GM18873 (cell line): ENCODE data around the gene TUBA1C.
"Not testable (repeated sequence)": the region's sequence is repeated elsewhere in the genome, so short reads cannot be mapped to it uniquely, and the experiment has no call there.

Source experiments
- ATAC-seq: cut with Tn5 transposase; IDR thresholded peaks from one replicate; pipeline ENCODE4 v1.9.1; 2021; ENCODE audit warnings: mild to moderate bottlenecking, moderate library complexity, moderate number of reproducible peaks; ENCODE audit not compliant: unreplicated experiment, low FRiP score

TUBA1C gene

DNA sequence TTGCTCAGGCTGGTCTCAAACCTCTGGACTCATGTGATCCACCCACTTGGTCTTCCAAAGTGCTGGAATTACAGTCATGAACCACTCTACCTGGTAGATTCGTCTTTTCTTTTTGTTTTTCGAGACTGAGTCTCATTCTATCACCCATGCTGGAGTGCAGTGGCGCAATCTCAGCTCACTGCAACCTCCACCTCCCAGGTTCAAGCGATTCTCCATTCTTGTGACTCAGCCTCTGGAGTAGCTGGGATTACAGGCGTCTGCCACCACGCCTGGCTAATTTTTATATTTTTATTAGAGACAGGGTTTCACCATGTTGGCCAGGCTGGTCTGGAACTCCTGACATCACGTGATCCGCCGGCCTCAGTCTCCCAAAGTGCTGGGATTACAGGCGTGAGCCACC, 9.4 kb upstream of the TUBA1C start:
- not testable (repeated sequence) for ATAC-seq

DNA sequence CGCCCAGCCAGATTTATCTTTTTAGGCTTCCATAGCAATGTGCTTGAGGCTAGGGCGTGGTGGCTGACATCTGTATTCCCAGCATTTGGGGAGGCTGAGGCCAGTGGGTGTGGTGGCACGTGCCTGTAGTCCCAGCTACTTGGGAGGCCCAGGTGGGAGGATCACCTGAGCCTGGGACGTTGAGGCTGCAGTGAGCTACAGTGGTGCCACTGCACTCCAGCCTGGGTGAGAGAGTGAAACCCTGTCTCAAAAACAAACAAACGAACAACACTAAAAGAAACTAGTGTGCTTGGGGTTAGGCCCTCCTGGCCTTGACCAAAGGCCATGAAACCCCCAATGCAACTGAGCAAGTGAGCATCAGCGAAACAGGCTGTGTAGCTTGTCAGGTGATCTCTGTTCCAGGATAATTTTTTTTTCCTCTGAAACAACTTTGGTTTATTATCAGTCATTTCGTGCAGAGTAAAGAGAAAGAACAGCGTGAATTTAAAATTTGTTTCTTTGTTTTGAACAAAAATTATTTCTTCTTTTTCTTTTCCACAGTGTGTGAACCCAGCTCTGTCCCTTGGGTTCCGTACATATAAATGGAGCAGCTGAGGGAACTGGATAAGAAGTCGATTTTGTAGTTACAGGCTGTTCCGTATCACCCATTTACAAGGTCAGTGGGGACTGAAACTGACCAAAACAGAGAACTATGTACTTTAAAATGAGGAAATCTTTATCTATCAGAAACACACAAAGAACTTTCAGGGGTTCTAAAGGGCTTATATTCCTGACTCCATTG, 8.8 kb upstream of the TUBA1C start:
- no peak for ATAC-seq

GRCh38 chr12:49257508-49258184, 7.2 kb upstream of the TUBA1C start:
- not testable (repeated sequence) for ATAC-seq

- ATAC-seq = no peak
Observed at GRCh38 chr12:49259452-49259851, 5.4 kb upstream of the TUBA1C start.

DNA sequence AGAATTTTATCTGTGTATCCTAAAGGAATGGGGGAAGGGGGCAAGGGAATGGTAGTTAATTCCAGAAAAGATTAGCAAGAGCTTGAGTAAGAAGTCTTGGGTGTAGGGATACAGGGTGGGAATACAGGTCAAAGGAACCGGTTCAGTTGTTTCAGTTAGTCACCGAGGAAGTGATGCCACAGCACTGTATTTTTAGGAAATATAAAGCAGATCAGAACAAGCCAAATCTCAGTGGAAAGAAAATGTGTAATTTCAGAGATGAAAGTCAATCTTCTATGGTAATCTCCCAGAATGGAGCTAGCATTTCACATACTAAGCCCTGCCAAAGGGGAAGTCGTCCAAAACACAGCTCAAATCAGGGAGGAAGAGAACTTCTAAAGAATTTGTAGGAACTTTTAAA, 4.7 kb upstream of the TUBA1C start:
- no peak for ATAC-seq

DNA sequence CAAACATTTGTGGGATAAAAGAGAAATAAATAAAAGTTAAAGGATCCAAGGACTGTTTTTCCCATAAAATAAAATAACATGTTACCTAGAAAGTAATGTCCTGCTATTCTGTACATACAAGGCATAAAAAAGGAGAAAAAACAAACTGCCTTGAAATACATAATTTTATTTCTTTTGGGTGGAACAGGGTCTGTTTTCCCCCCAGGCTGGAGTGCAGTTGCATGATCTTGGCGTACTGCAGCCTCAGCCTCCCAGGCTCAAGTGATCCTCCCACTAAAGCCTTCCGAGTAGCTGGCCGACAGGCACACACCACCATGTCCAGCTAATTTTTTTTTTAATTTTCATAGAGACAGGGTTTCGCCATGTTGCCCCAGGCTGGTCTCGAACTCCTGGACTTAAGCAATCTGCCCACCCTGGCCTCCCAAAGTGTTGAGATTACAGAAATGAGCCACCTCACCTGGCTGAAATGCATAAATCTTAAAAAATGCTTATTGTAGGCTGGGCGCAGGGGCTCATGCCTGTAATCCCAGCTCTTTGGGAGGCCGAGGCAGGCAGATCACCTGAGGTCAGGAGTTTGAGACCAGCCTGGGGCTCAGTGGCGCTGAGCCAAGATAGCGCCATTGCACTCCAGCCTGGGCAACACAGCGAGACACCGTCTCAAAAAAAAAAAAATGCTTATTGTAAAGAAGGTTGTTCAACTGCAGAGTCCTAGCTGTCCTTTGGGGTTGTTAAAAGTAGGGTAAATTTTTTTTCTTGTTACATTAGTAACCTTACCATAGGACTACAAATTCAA, 4.1 kb upstream of the TUBA1C start:
- no peak for ATAC-seq

GRCh38 chr12:49261721-49262120, 3.2 kb upstream of the TUBA1C start:
- no peak for ATAC-seq

GRCh38 chr12:49263400-49263763, 1.5 kb upstream of the TUBA1C start:
- no peak for ATAC-seq

- ATAC-seq = peak; percentile 6
Observed at GRCh38 chr12:49264466-49264872, 413 bp upstream of the TUBA1C start.

DNA sequence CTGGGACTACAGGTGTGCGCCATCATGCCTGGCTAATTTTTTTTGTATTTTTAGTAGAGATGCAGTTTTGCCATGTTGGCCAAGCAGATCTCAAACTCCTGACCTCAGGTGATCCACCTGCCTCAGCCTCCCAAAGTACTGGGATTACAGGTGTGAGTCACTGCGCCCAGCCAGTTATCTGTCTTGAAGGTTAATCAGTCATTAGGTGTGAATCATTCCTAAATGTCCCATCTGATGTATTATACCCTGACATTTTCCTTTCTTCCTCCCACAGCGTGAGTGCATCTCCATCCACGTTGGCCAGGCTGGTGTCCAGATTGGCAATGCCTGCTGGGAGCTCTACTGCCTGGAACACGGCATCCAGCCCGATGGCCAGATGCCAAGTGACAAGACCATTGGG, 4.3 kb downstream of the TUBA1C start:
- not testable (repeated sequence) for ATAC-seq

DNA sequence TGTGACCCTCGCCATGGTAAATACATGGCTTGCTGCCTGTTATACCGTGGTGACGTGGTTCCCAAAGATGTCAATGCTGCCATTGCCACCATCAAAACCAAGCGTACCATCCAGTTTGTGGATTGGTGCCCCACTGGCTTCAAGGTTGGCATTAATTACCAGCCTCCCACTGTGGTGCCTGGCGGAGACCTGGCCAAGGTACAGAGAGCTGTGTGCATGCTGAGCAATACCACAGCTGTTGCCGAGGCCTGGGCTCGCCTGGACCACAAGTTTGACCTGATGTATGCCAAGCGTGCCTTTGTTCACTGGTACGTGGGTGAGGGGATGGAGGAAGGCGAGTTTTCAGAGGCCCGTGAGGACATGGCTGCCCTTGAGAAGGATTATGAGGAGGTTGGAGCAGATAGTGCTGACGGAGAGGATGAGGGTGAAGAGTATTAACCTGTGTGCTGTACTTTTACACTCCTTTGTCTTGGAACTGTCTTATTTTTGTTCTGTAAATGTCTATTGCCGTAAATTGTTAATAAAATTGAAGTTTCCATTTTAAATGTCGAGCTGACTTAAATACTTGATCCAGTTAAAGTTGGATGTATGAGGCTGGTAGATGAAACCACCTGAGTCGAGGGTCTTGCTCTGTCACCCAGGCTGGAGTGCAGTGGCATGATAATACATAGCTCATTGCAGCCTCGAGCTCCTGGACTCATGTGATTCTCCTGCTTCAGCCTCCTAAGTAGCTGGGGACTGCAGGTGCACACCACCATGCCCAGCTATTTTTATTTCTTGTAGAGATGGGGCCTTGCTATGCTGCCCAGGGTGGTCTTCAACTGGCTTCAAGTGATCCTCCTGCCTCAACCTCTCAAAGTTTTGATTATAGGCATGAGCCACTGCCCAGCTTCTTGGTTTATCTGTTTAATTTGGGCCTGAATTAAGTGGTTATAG, 8.2 kb downstream of the TUBA1C start:
- no peak for ATAC-seq

DNA sequence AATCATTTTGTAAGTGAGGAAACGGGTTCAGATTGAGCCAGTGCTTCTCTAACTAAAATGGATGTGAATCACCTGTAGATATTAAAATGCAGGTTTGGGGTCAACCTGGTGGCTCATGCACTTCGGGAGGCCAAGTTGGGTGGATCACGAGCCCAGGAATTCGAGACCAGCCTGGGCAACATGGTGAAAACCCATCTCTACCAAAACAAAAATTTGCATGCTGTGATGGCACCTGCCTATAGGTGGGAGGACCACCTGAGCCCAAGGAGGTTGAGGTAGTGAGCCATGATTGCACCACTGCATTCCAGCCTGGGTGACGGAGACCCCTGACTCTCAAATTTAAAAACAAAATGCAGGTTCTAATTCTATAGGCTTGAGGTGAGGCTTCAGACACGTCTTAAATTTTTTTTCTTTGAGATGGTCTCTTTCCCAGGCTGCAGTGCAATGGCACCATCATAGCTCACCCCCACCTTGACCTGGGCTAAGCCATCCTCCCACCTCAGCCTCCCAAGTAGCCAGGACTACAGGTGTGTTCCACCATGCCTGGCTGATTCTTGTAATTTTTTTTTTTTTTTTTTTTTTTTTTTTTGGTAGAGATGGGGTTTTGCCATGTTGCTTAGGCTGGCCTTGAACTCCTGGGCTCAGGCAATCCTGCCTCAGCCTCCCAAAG, 9.0 kb downstream of the TUBA1C start:
- no peak for ATAC-seq

GRCh38 chr12:49274396-49275069, 9.7 kb downstream of the TUBA1C start:
- no peak for ATAC-seq

- no peak for ATAC-seq
Observed at GRCh38 chr12:49276304-49277290, 11.7 kb downstream of the TUBA1C start.

DNA sequence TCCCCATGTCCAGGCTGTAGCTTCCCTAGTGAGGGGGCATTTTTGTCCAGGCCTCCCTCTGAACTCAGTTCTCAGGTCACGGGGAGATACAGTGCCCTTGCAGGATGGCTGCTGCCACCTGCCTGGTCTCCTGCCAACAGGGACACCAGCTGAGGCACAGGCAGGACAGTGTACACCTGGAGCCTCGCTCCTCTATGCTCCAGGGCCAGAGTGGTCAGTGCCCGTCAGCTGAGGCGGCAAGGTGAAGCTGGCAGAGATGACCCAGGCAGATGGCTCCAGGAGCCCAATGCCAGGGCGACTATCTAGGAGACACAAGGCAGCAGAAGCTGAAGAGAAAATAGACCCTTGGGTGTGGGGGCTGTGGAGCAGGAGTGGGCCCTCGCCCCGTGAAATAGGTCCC, 12.6 kb downstream of the TUBA1C start:
- ATAC-seq = no peak

- ATAC-seq = no peak
Observed at GRCh38 chr12:49279706-49280159, 14.9 kb downstream of the TUBA1C start.

- not testable (repeated sequence) for ATAC-seq
Observed at GRCh38 chr12:49280545-49280944, 15.7 kb downstream of the TUBA1C start.

GRCh38 chr12:49282302-49282701, 17.4 kb downstream of the TUBA1C start:
- no peak for ATAC-seq
